Stimulated activated CD4-positive, alpha-beta T cell treated with anti-CD3 and anti-CD28 coated beads, Interleukin-12 subunit alpha, Interleukin-12 subunit beta, amount 100 ng/mL, for 48 hours (primary cell): Measurements from ENCODE around the gene OBSL1.

ENCODE experiments used
- DNase-seq, 3 donors: peaks; one replicate each; pipeline ENCODE4 v3.0.0-alpha.2; 2020; ENCODE audit warnings: low read depth in 2 of 3, low spot score in 1 of 3

The OBSL1 gene

DNA sequence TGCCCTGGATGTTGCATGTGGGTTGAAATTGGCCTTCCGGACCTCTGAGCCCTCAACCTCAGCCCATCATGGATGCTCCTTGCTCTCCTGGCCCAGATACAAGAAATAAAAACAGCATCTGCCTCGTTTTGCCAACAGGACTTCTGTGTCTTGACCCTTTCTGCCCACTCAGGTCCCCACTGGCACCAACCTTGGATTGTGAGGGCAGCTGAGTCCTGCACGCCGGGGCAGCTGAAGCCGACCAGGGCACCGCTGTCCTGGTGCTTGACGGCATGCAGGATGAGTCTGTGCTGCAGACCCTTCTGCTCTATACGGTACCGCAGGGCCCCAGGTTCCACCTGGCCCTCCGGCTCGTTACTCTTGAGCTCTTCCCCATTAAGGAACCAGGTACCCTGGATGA, 4.7 kb downstream of the OBSL1 start:
- DNase-seq = no peak

DNA sequence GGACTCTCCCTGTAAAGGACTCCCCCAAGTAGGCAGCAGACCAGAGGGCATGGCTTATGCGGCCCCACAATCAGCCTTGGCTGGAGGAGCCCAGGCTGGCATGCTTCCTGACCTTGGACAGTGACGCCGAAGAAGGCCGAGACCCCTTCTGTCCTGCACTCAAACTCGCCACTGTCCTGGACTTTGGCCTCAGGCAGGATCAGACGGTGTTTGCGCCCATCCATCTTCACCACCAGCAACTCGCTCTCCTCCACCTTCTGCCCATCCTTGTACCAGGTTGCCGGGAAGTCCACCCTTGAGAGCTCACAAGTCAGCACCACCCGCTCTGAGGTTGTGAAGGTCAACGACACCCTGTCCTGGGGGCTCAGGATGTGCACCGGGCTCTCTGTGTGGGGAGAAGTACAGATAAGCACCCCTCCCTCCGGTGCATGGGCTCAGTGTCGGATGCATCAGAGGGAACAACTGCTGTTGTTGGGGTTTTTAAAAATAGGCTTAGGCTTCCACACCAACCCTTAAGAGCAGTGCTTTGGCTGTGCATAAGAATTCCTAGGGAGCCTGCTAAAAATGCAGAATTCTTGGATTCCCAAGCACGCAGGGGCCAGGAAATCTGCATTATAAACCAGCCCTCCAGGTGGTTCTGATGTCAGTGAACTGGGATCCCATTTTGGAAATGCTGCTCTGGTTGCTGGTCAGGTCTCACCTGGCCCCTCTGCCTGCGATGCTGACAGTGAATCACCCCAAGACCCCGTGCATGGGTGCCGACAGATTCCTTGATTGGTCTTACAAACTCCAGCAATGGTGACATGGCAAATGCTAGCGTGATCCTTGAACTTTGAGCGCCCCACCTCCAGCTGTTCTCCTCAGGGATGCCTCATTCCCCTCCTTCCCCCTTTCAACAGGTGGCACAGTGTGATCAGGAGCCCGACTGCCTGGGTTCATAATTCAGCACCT, 5.9 kb downstream of the OBSL1 start:
- no peak for DNase-seq

DNA sequence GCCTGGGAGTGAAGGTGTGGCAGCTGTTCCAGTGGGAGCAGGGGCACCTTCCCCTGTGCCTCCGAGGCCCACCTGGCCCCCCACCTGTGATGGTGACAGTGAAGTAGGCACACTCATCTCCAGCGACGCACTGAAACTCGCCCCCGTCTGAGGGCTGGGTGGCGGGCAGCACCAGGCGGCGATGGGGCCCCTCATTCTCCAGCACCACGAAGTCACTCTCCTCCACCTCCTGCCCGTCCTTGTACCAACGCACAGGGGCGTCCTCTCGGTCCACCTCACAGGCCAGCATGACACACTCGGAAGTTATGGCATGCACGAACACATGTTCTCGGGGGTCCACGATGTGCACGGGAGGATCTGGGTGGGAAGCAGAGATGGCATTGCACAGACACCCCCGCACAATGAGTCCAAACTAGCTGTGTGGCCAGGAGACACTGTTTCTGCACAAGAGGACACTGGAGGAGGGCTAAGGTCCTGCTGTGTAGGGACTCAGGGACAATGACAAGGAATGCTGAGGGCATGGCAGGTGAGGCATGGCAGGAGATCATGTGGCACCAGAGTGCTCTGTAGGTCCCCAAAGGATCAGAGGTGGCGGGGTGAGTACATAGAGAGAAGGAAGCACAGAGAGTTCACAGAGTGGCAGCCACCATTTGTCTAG, 7.9 kb downstream of the OBSL1 start:
- no peak for DNase-seq

DNA sequence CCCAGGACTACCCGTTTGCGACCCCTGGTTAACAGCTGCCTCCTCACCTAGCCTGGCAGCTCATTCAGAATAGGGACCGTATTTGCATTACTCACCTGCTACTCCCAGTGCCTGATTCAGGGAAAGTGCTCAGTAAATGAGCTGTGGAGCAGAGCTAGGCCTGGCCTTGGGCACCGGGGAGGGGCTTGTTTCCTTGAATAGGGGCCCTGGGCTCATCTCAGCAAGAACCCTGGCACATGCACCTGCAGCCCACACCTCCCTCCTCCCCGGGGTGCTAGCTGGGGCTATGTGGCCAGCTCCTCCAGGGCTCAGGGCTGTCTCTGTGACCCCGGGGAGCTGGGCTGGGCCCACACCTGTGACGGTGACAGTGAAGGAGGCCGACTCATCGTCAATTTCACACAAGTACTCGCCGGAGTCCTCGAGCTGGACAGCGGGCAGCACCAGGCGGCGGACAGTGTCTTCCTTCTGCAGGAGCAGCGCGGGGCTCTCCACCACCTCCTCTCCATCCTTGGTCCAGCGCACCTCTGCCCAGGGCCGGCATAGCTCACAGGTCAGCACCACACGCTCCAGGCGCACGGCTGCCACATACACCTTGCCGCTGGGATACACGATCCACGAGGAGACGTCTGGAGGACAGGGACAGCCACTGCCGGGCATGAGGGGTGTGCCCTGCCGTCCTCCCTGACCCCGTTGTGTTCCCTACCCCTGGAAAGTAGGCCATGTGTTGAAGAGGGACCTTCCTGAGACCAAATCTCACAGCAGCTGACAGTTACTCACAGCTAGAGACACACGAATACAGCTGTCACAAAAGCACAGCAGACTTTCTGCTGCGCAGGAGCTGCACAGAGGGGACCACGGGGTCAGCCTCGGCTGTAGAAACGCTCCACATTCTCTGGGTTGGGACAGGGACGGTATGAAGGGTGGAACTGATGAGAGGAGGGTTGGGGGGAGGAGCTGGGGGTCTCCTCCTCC, 9.0 kb downstream of the OBSL1 start:
- no peak for DNase-seq

DNA sequence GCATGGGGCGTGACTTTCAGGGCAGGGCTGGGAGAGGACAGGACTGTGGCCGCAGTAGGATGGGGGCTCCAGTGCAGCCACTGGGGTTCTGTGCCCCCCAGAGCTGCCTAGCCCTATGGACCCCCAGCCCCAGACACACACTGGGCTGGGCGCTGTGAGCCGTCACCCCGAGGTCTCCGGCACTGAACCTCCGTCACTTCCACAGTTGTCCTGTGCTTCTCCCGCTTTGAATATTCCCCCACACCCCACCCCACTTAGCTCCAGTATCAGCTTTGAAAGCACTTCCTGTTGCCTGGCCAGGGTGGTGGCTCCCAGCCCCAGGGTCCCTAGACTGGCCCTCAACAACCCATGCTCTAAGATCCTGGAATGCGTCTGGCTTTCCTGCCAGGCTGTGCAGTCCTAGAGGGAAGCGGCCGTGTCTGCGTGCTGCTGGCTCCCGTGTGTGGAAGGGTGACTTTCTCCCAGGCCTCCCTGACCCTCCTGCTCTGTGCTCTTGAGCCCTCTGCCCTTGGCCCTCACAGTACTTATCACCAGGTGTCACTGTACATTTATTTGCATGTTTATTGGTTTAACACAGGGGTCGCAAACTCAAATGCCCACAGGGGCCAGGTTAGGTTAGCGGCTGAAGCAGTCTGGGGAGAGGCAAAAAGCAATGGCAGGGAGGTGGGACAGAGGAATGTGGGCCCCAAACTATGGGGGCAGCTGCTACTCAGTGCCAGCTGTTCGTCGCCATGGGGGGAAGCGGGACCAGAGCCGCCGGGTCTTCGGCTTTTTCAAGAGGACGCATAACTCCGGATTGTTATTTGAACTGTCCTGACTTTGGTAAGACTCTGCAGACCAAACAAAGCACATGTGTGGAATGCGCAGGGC, 9.9 kb downstream of the OBSL1 start:
- DNase-seq = no peak

DNA sequence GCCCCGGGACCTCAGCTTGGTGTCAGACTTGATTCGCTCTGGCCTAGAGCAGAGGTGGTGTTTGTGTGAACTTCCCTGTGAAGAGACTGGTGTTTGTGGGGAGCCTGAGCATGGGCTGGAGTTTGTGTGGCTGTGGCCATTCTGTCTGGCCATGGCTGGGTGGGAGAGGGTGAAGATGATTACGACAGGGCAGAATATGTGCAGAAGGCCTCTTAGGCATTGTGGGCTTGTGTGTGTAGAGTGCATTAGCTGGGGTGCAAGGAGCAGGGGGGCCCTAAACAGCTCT, 10.5 kb downstream of the OBSL1 start:
- DNase-seq = no peak

DNA sequence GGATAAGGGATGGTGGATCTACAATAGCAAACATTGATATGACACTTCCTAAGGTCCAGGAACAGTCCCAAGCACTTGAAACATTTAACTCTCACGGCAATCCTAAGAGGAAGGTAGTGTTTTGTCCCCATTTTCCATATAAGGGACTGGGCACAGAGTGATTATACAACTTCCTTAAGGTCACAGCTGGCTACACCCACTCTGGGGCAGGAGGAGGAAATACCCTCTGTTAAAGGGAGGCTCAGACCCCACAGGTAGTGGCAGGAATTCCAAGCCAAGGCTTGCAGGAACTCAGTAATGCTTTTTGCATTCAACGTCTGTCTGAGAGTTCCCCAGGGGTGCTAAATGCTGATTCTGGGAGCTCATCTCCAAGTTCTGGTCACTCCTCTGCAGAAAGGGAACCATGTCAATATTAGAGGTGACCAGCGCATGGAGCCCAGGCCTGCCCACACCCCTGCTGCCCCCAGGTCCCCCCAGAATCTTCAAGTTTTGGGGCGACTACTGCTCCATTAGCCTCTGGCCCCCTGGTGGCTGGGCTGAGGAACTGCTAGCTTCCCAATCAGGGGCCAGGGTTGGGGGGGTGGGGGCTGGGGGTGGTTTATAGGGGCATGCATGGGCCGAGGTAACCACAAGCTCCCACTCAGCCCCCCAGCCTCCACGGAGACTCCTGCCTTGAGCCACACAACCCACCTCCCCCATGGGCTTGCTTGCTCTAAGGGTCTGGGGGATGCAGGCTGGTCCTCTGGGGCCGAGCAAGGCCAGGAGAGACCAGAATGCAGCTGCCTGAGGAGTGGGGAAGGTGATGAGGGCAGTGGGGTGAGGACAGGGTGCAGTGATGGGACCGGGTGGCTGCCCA, 11.1 kb downstream of the OBSL1 start:
- no peak for DNase-seq

DNA sequence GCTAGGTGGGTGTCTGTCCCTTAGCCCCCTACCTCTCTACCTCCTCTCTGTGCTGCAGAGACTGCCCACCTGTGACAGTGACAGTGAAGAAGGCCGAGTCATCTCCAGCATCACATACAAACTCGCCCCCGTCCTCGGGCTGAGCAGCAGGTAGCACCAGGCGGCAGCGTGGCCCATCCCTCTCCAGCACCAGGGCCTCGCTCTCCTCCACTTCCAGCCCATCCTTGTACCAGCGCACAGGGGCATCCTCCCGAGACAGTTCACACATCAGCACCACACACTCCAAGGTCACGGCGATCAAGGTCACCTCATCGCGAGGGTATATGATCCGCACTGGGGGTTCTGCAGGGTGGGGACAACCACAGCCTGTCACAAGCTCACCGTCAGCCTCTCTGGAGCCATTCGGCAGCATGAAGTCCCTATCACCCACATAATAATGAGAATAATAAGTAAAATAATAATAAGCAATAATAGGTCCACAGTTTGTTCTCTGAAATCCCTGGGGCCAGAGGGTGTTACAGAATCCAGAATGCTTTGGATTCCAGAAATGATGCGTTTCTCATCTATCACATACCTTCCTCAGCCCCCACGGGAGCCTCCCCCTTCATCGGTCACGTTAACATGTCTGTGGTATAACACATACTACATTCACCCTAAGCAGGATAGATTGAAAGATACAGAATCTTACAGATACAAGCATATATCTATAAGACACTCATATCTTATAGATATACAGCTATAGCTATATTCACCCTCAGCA, 12.0 kb downstream of the OBSL1 start:
- no peak for DNase-seq

DNA sequence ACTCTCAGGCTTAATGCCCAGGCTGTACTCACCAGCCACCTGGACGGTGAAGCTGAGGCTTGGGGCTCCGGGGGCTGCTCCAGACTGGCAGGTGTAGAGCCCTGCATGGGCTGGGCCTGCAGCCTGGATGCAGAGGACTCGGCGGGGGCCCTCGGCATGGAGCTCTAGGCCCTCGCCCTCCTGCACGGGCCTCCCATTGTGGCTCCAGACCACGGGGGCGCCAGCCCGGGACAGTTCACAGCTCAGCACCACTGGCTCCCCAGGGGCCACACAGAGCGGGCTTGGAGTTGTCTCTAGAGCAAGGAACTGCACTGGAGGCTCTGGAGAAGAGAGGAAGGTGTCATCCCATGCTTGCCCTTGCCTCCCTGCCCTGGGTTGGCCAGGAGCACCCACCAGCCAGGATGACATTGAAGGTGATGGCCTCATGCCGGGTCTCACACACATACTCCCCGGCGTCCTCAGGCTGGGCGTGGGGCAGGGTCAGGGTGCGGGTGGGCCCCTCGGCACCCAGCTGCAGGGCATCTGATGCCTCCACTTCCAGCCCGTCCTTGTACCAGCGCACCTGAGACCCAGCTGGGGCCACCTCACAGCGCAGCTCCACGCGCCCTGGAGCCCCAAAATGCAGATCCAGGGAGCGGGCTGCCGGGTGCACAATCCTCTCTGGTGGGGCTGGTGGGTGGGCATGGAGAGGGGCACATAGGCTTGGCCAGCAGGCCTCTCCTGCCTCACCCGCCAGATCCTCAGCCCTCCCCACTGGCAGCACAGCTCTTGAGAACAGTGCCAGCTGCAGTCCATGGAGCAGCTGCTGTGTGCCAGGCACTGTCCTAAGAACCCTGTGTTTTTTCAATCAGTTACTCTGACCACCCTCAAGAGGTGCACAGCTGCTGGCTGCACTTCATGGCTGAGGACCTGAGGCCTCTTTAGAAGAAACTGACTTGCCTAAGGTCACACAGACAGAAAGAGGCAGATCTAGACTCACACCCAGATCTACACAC, 13.3 kb downstream of the OBSL1 start:
- no peak for DNase-seq

DNA sequence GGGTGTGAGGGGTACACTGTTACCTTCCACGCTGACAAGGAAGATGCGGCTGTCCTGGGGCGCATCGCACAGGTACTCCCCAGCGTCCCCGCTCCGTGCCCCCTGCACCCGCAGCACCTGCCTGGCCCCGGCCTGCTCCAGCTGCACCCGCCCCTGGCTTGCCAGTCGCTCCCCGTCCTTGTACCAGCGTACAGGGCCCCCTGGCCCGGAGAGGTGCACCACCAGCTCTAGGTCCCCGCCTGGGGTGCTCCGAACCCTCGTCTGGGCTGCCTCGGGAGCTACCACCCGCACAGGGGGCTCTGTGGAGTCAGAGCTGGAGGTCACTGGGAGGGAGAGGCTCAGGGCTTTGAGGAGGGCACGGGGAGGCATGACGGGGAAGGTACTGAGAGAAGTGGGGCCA, 14.0 kb downstream of the OBSL1 start:
- DNase-seq = no peak

DNA sequence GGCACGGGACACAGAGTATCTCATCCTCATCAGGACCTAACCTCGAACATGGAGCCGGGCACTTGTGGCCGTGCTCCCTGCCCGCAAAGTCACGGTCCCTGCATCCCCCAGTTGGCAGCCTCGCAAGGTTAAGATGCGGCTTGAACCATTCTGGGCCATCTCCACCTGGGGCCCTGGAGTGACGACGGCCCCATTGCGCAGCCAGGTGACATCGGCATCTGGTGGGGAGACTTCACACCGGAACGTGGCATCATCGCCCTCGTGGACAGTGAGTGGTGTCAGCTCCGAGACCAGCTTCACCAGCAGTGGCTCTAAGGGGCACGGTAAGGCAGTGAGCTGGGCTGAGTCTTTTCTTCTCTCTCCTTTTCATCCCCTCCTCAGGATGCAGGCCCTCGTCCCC, 14.9 kb downstream of the OBSL1 start:
- no peak for DNase-seq

DNA sequence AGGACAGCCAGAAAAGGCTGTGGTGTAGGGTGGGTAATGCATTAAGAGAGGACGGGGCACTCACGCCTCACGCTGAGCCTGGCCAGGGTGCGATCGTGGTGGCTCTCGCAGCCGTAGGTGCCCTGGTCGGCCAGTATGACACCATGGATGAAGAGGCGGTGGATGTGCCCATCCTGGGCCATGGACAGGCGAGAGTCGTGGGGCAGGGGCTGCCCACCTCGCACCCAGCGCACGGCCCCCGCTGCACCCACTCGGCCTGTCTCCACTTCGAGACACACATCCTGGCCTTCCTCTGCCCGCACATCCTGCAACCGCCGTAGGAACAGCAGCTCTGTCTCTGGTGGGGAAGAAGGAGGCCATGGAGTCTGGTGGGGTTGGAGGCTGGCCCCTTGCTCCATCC, 15.4 kb downstream of the OBSL1 start:
- no peak for DNase-seq

DNA sequence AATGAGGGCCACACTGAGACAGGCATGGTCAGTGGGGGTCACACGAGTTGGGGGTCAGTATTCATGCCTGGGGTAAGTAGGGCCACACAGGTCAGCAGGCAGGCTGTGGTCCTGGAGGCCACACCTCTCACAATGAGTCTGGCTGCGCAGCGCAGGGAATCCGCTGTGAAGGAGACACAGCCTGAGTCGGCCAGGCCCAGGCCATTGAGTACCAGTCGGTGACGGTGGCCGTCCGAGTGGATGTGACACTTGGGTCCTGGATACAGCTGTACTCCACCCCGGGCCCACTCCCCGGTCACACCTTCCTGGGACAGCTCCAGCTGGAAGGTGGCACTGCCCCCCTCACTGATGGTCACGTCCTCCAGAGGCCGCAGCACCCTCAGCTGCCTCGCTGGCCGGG, 17.0 kb downstream of the OBSL1 start:
- no peak for DNase-seq

DNA sequence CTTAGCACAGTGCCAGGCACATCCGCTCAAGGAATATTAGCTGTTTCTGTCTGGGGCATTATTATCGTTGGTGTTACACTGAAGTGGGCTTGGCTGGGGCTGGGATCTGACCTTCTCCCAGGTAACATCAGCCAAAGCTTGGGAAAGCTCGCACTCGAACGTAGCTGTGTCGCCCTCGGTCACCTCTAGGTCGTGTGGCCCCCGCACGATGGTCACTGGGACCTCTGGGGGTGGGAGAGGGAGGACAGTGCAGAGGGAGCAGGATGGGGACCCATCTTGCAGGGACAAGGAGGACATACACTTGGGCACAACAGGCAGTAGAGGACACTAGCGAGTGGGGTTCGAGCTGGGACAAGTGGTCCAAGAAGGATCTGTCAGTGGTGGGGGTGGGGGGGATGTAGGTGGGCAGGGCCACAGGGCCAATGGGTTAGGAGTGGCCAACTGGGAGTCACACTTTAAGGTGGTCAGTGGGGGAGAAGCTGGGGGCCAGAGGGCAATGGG, 17.8 kb downstream of the OBSL1 start:
- DNase-seq = no peak

DNA sequence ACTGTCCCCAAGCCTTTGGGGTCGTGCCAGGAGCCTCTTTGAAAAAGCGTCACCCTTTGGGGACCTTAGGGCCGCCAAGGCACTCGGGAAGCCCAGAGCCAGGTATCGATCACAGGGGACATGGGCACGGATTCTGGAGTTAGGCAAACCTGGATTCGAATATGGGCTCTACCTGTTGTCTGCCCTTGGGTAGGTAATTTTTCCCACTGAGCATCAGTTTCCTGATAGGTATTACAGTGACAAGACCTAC, 18.2 kb downstream of the OBSL1 start:
- DNase-seq = no peak

DNA sequence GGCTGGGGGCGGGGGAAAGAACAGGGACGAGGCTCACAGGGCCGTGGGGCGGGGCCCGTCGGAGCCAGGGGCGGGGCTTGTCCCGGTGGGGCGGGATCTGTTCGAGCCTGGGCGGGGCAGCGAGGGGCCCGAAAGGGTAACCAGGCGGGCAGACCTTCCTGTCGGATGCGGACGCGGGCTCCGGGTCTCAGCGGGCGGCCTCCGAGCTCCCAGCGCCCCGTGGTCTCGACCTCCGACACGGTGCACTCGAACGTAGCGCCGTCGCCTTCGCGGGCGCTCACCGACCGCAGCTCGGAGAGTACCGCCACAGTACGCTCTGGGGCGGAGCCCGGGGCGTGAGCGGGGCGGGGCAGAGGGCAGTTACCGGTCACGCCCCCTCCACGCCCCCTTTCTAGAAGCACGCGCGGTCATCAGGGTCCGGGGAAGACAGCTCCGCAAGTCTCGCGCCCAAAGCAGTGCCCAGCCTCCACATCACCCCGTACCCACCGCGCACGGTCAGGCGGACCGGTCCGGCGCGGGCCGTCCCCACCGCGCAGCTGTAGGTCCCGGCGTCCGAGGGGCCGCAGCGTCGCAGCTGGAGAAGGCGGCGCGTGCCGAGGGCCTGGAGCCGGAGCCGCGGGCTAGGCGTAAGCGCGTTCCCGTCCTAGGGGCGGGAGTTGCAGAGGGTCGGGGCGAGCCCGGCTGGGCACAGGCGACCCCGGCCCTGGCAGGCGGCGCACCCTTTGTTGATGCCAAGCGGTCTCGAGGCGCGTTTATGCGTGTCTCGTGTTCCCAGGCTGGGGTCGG, 18.8 kb downstream of the OBSL1 start:
- DNase-seq = peak; percentile 54 to 81 (median 73)
